ENCODE results near the gene AMD1. TPM values are rescaled to one million over a fixed set of nuclear protein-coding genes. Genes with fewer than 3 reads are reported as not detected.
"Not testable (repeated sequence)": the region's sequence is repeated elsewhere in the genome, so short reads cannot be mapped to it uniquely, and the experiment has no call there.

AMD1 gene
- total and polyA plus RNA-seq, 4 experiments from 2014 or later: 53.6 to 63.8 (median 62.7) TPM

DNA sequence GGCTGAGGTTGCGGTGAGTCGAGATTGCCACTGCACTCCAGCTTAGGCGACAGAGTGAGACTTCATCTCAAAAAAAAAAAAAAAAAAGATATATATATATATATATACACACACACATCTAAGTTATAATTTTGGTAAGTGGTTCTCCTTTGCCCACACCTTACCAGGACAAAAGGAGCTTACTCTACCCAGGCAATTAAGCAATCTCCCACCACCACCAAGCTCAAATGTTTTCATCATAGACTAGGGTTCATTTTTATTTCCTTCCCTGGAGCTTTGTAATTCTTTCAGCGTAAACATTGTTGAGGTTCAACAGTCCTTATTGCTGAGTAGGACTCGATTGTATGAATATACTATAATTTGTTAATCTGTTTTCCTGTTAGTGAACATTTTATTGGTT is 23.5 kb downstream of the AMD1 start:
- Mint-ChIP-seq H3K27ac (peak overlapping the region in 2 of 7 donors; percentile 8 to 11), H3K36me3 (peaks cover 44 to 53% of the 10 kb centered on the region in 2 donors), H3K4me1 (peaks cover 0 to 4% (median 3%) of the 10 kb centered on the region in 4 donors), H3K4me3 (no peak overlapping the region), H3K27me3 (no peaks in the 10 kb centered on the region), H3K9me3 (peaks cover 0 to 7% (median under 1%) of the 10 kb centered on the region in 8 donors)
- intact Hi-C loops (cut with micrococcal nuclease): no loop called here
- no peaks in the 10 kb centered on the region for H3K9me3 ChIP-seq (ENCODE audit: control insufficient read depth in 1 of 2, low read length in 2 of 2)
- no peak overlapping the region for H3K27ac ChIP-seq (ENCODE audit: low read depth, low read length)
- H3K4me1 ChIP-seq (ENCODE audit: insufficient read depth, low read length): no peaks in the 10 kb centered on the region
- H3K27me3 ChIP-seq (ENCODE audit: insufficient read depth, low read length): no peaks in the 10 kb centered on the region
- POLR2A ChIA-PET (ENCODE audit: partially characterized antibody): interaction anchor here (1.7 kb wide), 1 partner anchor 23 kb away, joined by 9 read pairs; the partner anchor contains the start of gene AMD1
- H3K36me3 ChIP-seq (ENCODE audit: insufficient read depth, low read length): peaks cover 27% of the 10 kb centered on the region
- H3K4me3 ChIP-seq (ENCODE audit: low read length in 2 of 2): no peak overlapping the region
- DNase-seq: no peak
- CTCF ChIA-PET (ENCODE audit: partially characterized antibody): interaction anchor here (0.9 to 1.1 kb wide), 3 partner anchors 20 to 216 kb away, joined by 3 read pairs; no protein-coding TSS in a partner anchor

DNA sequence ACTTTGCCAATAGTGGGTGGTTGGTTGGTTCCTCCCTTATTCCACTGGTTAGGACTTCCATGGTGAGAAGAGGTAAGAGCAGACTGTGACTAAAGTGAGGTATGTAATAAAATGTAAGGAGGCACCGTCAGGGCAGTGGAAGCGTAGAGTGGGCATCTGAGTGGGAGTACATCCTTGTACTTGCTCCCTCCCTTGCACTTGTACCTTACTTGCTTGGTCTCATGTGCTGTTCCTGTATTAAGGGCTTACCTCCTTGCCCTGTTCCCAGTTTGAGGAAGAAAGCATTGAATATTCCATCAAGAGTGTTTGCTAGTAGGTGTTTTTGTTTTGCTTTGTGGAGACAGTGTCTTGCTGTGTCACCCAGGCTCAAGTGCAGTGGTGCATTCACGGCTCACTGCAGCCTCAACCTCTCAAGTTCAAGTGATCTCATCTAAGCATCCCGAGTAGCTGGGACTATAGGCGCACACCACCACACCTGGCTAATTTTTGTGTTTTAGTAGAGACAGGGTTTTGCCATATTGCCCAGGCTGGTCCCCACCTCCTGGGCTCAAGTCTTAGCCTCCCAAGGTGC is 25.5 kb downstream of the AMD1 start:
- H3K36me3 Mint-ChIP-seq: peaks cover 36 to 47% of the 10 kb centered on the region in 2 donors
- H3K9me3 Mint-ChIP-seq: peaks cover 0 to 25% (median 18%) of the 10 kb centered on the region in 8 donors
- no peak overlapping the region for H3K4me3 Mint-ChIP-seq
- Histone ChIP-seq H3K27ac (ENCODE audit: low read depth, low read length) (no peak overlapping the region), H3K27me3 (ENCODE audit: insufficient read depth, low read length) (no peaks in the 10 kb centered on the region), H3K4me3 (ENCODE audit: low read length in 2 of 2) (no peak overlapping the region), H3K36me3 (ENCODE audit: insufficient read depth, low read length) (peaks cover 14% of the 10 kb centered on the region), H3K9me3 (ENCODE audit: control insufficient read depth in 1 of 2, low read length in 2 of 2) (no peaks in the 10 kb centered on the region), H3K4me1 (ENCODE audit: insufficient read depth, low read length) (no peaks in the 10 kb centered on the region)
- intact Hi-C loops (cut with micrococcal nuclease): no loop called here
- POLR2A ChIA-PET (ENCODE audit: partially characterized antibody): no interaction called here
- peak overlapping the region in 3 of 7 donors; percentile 13 to 74 (median 38) for H3K27ac Mint-ChIP-seq
- no peaks in the 10 kb centered on the region for H3K27me3 Mint-ChIP-seq
- no peak for DNase-seq
- CTCF ChIA-PET (ENCODE audit: partially characterized antibody): no interaction called here
- H3K4me1 Mint-ChIP-seq: peaks cover 0 to 4% (median 4%) of the 10 kb centered on the region in 4 donors

DNA sequence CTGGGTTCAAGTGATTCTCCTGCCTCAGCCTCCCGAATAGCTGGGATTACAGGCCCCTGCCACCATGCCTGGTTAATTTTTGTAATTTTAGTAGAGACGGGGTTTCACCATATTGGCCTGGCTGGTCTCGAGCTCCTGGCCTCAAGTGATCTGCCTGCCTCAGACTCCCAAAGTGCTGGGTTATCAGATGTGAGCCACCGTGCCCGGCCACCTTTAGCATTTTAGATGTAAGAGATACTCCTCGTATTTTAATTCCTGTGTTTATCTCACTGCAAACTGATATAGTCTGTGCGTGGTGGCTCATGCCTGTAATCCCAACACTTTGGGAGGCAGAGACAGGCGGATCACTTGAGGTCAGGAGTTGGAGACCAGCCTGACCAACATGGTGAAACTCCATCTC is 27.0 kb downstream of the AMD1 start:
- intact Hi-C loops (cut with micrococcal nuclease); H3K36me3 ChIP-seq (ENCODE audit: insufficient read depth, low read length); H3K9me3 ChIP-seq (ENCODE audit: control insufficient read depth in 1 of 2, low read length in 2 of 2); H3K27me3 ChIP-seq (ENCODE audit: insufficient read depth, low read length); DNase-seq; CTCF ChIA-PET (ENCODE audit: partially characterized antibody); H3K27ac ChIP-seq (ENCODE audit: low read depth, low read length); POLR2A ChIA-PET (ENCODE audit: partially characterized antibody); H3K4me1 ChIP-seq (ENCODE audit: insufficient read depth, low read length); H3K4me1 Mint-ChIP-seq; H3K4me3 Mint-ChIP-seq; H3K4me3 ChIP-seq (ENCODE audit: low read length in 2 of 2); H3K27ac Mint-ChIP-seq; H3K27me3 Mint-ChIP-seq: not testable (repeated sequence)
- Mint-ChIP-seq H3K36me3 (peaks cover 31 to 39% of the 10 kb centered on the region in 2 donors), H3K9me3 (peaks cover 0 to 40% (median 30%) of the 10 kb centered on the region in 8 donors)

DNA sequence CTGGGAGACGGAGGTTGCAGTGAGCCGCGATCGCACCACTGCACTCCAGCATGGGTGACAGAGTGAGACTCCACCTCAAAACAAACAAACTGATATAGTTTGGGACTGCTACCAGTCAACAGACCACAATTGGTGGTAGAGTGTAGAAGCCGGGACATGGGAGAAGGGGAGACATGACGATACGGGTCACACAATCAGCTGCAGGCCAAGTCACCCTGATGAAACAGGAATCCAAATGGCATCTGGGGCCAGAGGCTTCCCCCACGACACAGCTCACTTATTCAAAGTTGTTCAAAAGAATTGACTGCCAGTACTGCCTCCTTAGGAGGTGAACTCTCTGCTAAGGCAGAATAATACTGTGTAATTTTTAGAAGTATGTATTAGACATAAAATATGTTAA is 27.5 kb downstream of the AMD1 start:
- intact Hi-C loops (cut with micrococcal nuclease): no loop called here
- peak overlapping the region in 1 of 7 donors; percentile 42 for H3K27ac Mint-ChIP-seq
- ChIA-PET CTCF (ENCODE audit: partially characterized antibody) (no interaction called here), POLR2A (ENCODE audit: partially characterized antibody) (no interaction called here)
- H3K27ac ChIP-seq (ENCODE audit: low read depth, low read length): no peak overlapping the region
- no peaks in the 10 kb centered on the region for H3K4me1 ChIP-seq (ENCODE audit: insufficient read depth, low read length)
- H3K9me3 ChIP-seq (ENCODE audit: control insufficient read depth in 1 of 2, low read length in 2 of 2): no peaks in the 10 kb centered on the region
- peaks cover 0 to 44% (median 34%) of the 10 kb centered on the region in 8 donors for H3K9me3 Mint-ChIP-seq
- H3K27me3 ChIP-seq (ENCODE audit: insufficient read depth, low read length): no peaks in the 10 kb centered on the region
- H3K4me3 Mint-ChIP-seq: no peak overlapping the region
- DNase-seq: no peak
- H3K4me1 Mint-ChIP-seq: peaks cover 0 to 7% (median 4%) of the 10 kb centered on the region in 4 donors
- peaks cover under 1 to 3% of the 10 kb centered on the region in 2 donors for H3K27me3 Mint-ChIP-seq
- H3K36me3 Mint-ChIP-seq: peaks cover 29 to 37% of the 10 kb centered on the region in 2 donors
- H3K36me3 ChIP-seq (ENCODE audit: insufficient read depth, low read length): peaks cover 2% of the 10 kb centered on the region
- no peak overlapping the region for H3K4me3 ChIP-seq (ENCODE audit: low read length in 2 of 2)

DNA sequence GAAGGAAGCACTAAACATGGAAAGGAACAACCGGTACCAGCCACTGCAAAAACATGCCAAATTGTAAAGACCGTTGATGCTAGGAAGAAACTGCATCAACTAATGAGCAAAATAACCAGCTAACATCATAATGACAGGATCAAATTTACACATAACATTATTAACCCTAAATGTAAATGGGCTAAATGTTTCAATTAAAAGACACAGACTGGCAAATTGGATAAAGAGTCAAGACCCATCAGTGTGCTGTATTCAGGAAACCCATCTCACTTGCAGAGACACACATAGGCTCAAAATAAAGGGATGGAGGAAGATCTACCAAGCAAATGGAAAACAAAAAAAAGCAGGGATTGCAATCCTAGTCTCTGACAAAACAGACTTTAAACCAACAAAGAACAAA is 31.7 kb downstream of the AMD1 start:
- Mint-ChIP-seq H3K27ac (peak overlapping the region in 1 of 7 donors; percentile 53), H3K36me3 (peaks cover 17 to 26% of the 10 kb centered on the region in 2 donors), H3K9me3 (peaks cover 0 to 71% (median 54%) of the 10 kb centered on the region in 8 donors)
- POLR2A ChIA-PET (ENCODE audit: partially characterized antibody); H3K27me3 ChIP-seq (ENCODE audit: insufficient read depth, low read length); H3K27ac ChIP-seq (ENCODE audit: low read depth, low read length); DNase-seq; H3K4me3 ChIP-seq (ENCODE audit: low read length in 2 of 2); intact Hi-C loops (cut with micrococcal nuclease); H3K4me1 Mint-ChIP-seq; H3K36me3 ChIP-seq (ENCODE audit: insufficient read depth, low read length); H3K4me1 ChIP-seq (ENCODE audit: insufficient read depth, low read length); H3K27me3 Mint-ChIP-seq; H3K4me3 Mint-ChIP-seq; H3K9me3 ChIP-seq (ENCODE audit: control insufficient read depth in 1 of 2, low read length in 2 of 2): not testable (repeated sequence)
- CTCF ChIA-PET (ENCODE audit: partially characterized antibody): interaction anchor here (1.5 kb wide), 1 partner anchor 44 kb away, joined by 3 read pairs; no protein-coding TSS in a partner anchor

DNA sequence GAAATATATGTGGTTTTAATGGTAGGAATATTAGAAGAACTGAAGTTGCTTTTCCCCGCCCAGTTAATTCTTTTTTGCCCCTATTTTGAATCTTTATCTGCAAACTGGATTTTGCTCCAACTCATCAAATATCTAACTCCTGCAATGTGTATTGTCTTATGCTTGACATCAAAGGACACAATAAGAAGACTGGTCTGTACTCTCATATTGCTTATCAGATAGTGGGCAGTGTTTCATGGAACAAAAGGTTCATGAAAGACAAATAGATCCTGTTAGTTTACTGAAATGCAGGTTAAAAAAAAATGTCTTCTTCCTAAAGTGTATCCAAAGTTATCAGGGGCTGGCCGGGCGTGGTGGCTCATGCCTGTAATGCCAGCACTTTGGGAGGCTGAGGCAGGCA is 56.2 kb downstream of the AMD1 start:
- H3K27me3 ChIP-seq (ENCODE audit: insufficient read depth, low read length): no peaks in the 10 kb centered on the region
- Mint-ChIP-seq H3K4me1 (no peaks in the 10 kb centered on the region), H3K27ac (no peak overlapping the region), H3K36me3 (no peaks in the 10 kb centered on the region), H3K9me3 (no peaks in the 10 kb centered on the region), H3K4me3 (no peak overlapping the region), H3K27me3 (no peaks in the 10 kb centered on the region)
- no peak overlapping the region for H3K4me3 ChIP-seq (ENCODE audit: low read length in 2 of 2)
- intact Hi-C loops (cut with micrococcal nuclease): no loop called here
- H3K36me3 ChIP-seq (ENCODE audit: insufficient read depth, low read length): no peaks in the 10 kb centered on the region
- ChIA-PET CTCF (ENCODE audit: partially characterized antibody) (interaction anchor here (1.0 kb wide), 1 partner anchor 19 kb away, joined by 4 read pairs; no protein-coding TSS in a partner anchor), POLR2A (ENCODE audit: partially characterized antibody) (no interaction called here)
- no peak overlapping the region for H3K27ac ChIP-seq (ENCODE audit: low read depth, low read length)
- no peaks in the 10 kb centered on the region for H3K9me3 ChIP-seq (ENCODE audit: control insufficient read depth in 1 of 2, low read length in 2 of 2)
- no peaks in the 10 kb centered on the region for H3K4me1 ChIP-seq (ENCODE audit: insufficient read depth, low read length)
- no peak for DNase-seq

DNA sequence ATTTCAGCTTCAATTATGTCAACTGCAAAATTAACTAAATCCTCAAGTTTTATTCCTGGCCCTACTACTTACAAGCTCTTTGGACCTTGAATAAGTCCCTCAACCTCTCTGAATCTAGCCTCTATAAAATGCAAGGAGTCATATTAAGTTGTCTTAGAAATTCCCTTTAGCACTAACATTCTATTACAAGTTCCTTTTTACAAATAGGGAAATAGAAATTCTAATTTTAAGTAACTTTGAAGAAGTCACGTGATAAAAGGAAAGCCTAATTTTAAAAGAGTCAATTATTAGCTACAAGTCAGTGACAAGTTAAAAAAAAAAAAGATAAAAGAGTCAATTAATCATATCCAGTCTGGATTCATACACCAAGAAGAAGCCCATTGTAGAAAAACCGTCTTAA is 59.3 kb downstream of the AMD1 start:
- ChIA-PET POLR2A (ENCODE audit: partially characterized antibody) (interaction anchor here (1.2 kb wide), 1 partner anchor 25 kb away, joined by 3 read pairs; the partner anchor contains the start of gene GTF3C6), CTCF (ENCODE audit: partially characterized antibody) (interaction anchor here (1.0 to 1.4 kb wide), 3 partner anchors 37 to 251 kb away, joined by 3 read pairs; no protein-coding TSS in a partner anchor)
- Mint-ChIP-seq H3K4me1 (no peaks in the 10 kb centered on the region), H3K4me3 (no peak overlapping the region), H3K27ac (no peak overlapping the region), H3K9me3 (no peaks in the 10 kb centered on the region), H3K36me3 (no peaks in the 10 kb centered on the region), H3K27me3 (no peaks in the 10 kb centered on the region)
- H3K27me3 ChIP-seq (ENCODE audit: insufficient read depth, low read length): no peaks in the 10 kb centered on the region
- no peak overlapping the region for H3K4me3 ChIP-seq (ENCODE audit: low read length in 2 of 2)
- no peaks in the 10 kb centered on the region for H3K9me3 ChIP-seq (ENCODE audit: control insufficient read depth in 1 of 2, low read length in 2 of 2)
- no peaks in the 10 kb centered on the region for H3K4me1 ChIP-seq (ENCODE audit: insufficient read depth, low read length)
- no peak for DNase-seq
- H3K36me3 ChIP-seq (ENCODE audit: insufficient read depth, low read length): no peaks in the 10 kb centered on the region
- intact Hi-C loops (cut with micrococcal nuclease): no loop called here
- H3K27ac ChIP-seq (ENCODE audit: low read depth, low read length): no peak overlapping the region

Measured in CD4-positive, alpha-beta memory T cell (primary cell).